Left ventricle myocardium inferior (tissue), 1 donor: ENCODE measurements around the gene DHCR7. TPM values are rescaled to one million over a fixed set of nuclear protein-coding genes. Genes with fewer than 3 reads are reported as not detected.
"Not testable (repeated sequence)": the region's sequence is repeated elsewhere in the genome, so short reads cannot be mapped to it uniquely, and the experiment has no call there.

Experiments
- DNase-seq: peaks from one replicate; pipeline ENCODE4 v3.0.0-alpha.2; 2020
- H3K27ac ChIP-seq: fragments of 200-600 bp; replicated peaks from 2 replicates; pipeline ENCODE4 v1.8.0; 2021
- H3K27me3 ChIP-seq: fragments of 200-600 bp; 2 replicates; pipeline ENCODE4 v1.8.0; 2021; ENCODE audit warnings: low read depth
- H3K36me3 ChIP-seq: fragments of 200-600 bp; 2 replicates; pipeline ENCODE4 v1.8.0; 2021
- H3K4me1 ChIP-seq: fragments of 200-600 bp; 2 replicates; pipeline ENCODE4 v1.8.0; 2021
- H3K4me3 ChIP-seq: fragments of 200-600 bp; 2 replicates; pipeline ENCODE4 v1.8.0; 2021; ENCODE audit warnings: mild to moderate bottlenecking, moderate library complexity
- H3K9me3 ChIP-seq: fragments of 200-600 bp; replicated peaks from 2 replicates; pipeline ENCODE4 v1.8.0; 2021
- intact Hi-C: fragments of 100-400 bp; cut with micrococcal nuclease; formaldehyde crosslinking; loops from one replicate; pipeline ENCODE4 v1.11.0; 2022
- total RNA-seq: library from RNA; stranded (reverse); fragmentation: NEBNext Ultra II Directional; extraction: Animal tissue kit (Norgen Biotek cat#: 25700); gene quantifications from one replicate; pipeline ENCODE4 v1.2.1, GENCODE V29; 2021
- TF ChIP-seq, protein P1 (sequence below): fragments of 200-600 bp; IDR thresholded peaks from 2 replicates; pipeline ENCODE4 v1.8.0; 2021; ENCODE audit warnings: antibody characterized with exemption, mild to moderate bottlenecking, borderline replicate concordance
- donor health status: DM: no; HTN: yes; CAD: no; lungs with severe emphysema.

Gene DHCR7
- total RNA-seq, 1 donor from 2014 or later: 39.1 TPM

DNA sequence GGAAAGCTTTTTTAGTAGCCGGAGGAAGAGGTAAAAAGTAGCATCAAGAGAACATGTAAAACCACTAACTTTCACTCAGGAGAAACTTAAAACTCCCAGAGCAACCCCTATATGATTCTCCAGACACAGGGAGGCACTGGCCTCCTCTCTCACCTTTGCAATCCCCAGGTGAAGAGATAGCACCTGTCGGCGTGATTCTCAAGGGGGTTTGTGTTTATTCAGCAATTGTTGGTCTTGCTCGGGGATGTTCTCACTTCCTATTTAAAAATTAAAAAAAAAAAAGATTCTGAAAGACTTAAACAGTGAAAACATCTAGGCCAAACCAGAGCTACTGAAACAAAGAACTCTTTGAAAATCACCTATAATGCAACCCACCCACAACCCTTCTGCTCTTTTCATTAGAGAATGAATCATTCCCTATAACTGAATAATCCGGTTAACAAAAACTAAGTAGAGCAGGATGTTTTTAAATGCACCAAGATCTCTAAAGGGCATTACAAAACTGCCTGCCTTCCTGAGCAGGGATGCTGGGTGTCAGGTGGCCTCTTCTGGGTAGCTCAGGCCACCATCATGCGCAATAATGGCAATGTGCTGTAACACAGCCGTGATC is 24.9 kb downstream of the DHCR7 start:
- Histone ChIP-seq H3K27ac (no peak overlapping the region), H3K27me3 (peaks cover 13% of the 10 kb centered on the region), H3K4me3 (no peak overlapping the region), H3K4me1 (no peaks in the 10 kb centered on the region), H3K9me3 (no peaks in the 10 kb centered on the region), H3K36me3 (no peaks in the 10 kb centered on the region)
- TF ChIP-seq, protein P1, sequence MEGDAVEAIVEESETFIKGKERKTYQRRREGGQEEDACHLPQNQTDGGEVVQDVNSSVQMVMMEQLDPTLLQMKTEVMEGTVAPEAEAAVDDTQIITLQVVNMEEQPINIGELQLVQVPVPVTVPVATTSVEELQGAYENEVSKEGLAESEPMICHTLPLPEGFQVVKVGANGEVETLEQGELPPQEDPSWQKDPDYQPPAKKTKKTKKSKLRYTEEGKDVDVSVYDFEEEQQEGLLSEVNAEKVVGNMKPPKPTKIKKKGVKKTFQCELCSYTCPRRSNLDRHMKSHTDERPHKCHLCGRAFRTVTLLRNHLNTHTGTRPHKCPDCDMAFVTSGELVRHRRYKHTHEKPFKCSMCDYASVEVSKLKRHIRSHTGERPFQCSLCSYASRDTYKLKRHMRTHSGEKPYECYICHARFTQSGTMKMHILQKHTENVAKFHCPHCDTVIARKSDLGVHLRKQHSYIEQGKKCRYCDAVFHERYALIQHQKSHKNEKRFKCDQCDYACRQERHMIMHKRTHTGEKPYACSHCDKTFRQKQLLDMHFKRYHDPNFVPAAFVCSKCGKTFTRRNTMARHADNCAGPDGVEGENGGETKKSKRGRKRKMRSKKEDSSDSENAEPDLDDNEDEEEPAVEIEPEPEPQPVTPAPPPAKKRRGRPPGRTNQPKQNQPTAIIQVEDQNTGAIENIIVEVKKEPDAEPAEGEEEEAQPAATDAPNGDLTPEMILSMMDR: no peak
- no peak for DNase-seq
- intact Hi-C loops: no loop called here

DNA sequence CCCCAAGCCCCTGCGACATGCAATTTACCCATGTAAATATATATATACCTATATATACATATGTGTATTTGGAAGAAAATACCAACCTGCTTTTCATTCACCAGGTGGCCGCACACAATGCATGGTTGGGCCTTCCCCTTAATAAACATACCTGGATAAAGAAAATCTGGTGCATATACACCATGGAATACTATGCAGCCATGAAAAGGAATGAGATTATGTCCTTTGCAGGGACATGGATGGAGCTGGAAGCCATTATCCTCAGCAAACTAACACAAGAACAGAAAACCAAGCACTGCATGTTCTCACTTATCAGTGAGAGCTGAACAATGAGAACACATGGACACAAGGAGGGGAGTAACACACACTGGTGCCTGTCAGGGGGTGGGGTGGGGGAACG is 25.9 kb downstream of the DHCR7 start:
- H3K36me3 ChIP-seq, H3K9me3 ChIP-seq, intact Hi-C loops, H3K27ac ChIP-seq, H3K4me3 ChIP-seq, H3K4me1 ChIP-seq, DNase-seq: not testable (repeated sequence)
- H3K27me3 ChIP-seq: peaks cover 13% of the 10 kb centered on the region

DNA sequence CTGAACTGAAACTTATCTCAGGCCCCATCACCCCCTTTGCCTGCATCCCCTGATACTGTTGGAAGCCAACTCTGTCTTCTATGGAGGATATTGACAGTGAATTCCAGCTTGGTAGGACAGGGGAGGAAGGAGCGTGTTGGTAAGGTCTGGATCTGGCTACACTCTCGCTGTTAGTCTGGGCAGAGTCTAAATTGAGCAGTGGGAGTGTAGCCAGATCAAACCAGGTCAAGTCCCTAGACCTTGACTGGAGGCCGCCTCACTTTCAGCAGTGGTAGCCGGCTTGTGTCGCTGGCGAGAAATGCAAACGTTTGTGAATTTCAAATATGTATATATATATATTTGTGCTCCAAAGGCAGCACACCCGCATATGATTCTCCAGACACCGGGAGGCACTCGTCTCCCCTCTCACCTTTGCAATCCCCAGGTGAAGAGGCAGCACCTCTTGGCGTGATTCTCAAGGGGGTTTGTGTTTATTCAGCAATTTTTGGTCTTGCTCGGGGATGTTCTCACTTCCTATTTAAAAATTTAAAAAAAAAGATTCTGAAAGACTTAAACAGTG is 26.7 kb downstream of the DHCR7 start:
- H3K4me1 ChIP-seq: no peaks in the 10 kb centered on the region
- H3K36me3 ChIP-seq: no peaks in the 10 kb centered on the region
- H3K9me3 ChIP-seq: no peaks in the 10 kb centered on the region
- H3K27ac ChIP-seq: no peak overlapping the region
- TF ChIP-seq, protein P1: no peak
- intact Hi-C loops: no loop called here
- H3K4me3 ChIP-seq: no peak overlapping the region
- no peak for DNase-seq
- peaks cover 13% of the 10 kb centered on the region for H3K27me3 ChIP-seq

DNA sequence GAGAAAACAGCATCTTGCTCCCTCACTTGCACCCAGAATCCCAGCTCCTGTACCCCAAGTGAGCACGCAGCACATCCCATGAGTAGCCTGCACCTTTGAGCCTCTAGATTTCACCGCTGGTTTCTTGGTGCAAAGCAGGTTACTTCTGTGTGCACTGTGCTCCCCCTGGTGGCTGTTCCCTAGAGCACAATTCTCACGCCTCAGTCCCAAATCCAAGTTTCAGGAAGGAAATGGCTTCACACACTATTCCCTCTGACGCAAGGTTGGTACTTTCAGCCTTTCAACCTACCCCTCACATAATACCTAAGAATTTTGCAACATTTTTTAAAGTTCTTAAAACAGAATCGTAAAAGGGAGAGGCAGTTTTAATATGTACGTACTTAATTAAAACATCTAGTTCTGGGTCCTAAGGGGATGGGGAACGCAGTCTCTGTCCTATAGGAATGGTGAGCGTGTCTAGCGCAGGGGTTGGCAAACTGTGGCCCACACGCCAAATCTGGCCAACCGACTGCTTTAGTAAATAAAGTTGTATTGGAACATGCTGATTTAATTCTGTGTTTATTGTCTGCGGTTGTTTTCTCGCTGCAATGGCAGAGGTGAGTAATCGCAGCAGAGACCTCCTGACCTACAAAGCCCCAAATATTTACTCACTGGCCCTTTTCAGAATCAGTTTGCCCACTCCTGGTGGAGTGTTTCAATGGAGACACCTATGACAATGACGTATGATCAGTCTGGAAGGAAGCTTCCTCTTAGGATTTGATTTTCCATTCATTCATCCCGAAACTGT is 27.5 kb downstream of the DHCR7 start:
- H3K4me1 ChIP-seq: no peaks in the 10 kb centered on the region
- H3K36me3 ChIP-seq: no peaks in the 10 kb centered on the region
- H3K27ac ChIP-seq: no peak overlapping the region
- H3K27me3 ChIP-seq: peaks cover 13% of the 10 kb centered on the region
- no peak overlapping the region for H3K4me3 ChIP-seq
- DNase-seq: no peak
- TF ChIP-seq, protein P1: peak; percentile 74
- H3K9me3 ChIP-seq: no peaks in the 10 kb centered on the region
- intact Hi-C loops: no loop called here

- no peak overlapping the region for H3K27ac ChIP-seq
- peaks cover 15% of the 10 kb centered on the region for H3K27me3 ChIP-seq
- no peak for DNase-seq
- H3K9me3 ChIP-seq: no peaks in the 10 kb centered on the region
- H3K4me3 ChIP-seq: no peak overlapping the region
- H3K4me1 ChIP-seq: no peaks in the 10 kb centered on the region
- intact Hi-C loops: no loop called here
- no peaks in the 10 kb centered on the region for H3K36me3 ChIP-seq
- TF ChIP-seq, protein P1: no peak
Measured at GRCh38 chr11:71418643-71419042, 29.6 kb downstream of the DHCR7 start.

- H3K36me3 ChIP-seq: no peaks in the 10 kb centered on the region
- no peak overlapping the region for H3K27ac ChIP-seq
- H3K9me3 ChIP-seq: no peaks in the 10 kb centered on the region
- DNase-seq: no peak
- H3K4me3 ChIP-seq: no peak overlapping the region
- TF ChIP-seq, protein P1: no peak
- intact Hi-C loops: no loop called here
- H3K27me3 ChIP-seq: peaks cover 22% of the 10 kb centered on the region
- no peaks in the 10 kb centered on the region for H3K4me1 ChIP-seq
Measured at GRCh38 chr11:71414645-71415044, 33.5 kb downstream of the DHCR7 start.
